Measurements from ENCODE around the gene VSTM2B.
"Not testable (repeated sequence)": the region's sequence is repeated elsewhere in the genome, so short reads cannot be mapped to it uniquely, and the experiment has no call there.

VSTM2B gene

GRCh38 chr19:29551774-29552173 is 26.0 kb downstream of the VSTM2B start:
- H3K36me3 ChIP-seq (ENCODE audit: control insufficient read depth in 4 of 4, insufficient read depth in 4 of 4, low read length in 3 of 4), result no peaks in the 10 kb centered on the region
- no peak for DNase-seq
- H3K4me1 ChIP-seq (ENCODE audit: control extremely low read depth in 1 of 4, control insufficient read depth in 4 of 4, insufficient read depth in 4 of 4, low read length in 3 of 4), result no peaks in the 10 kb centered on the region
- H3K27ac ChIP-seq (ENCODE audit: insufficient read depth in 1 of 2, low read depth in 1 of 2, low read length in 2 of 2, poor library complexity in 1 of 2, severe bottlenecking in 2 of 2), result no peak overlapping the region
- H3K9me3 ChIP-seq (ENCODE audit: control extremely low read depth in 1 of 5, control insufficient read depth in 4 of 5, insufficient read depth in 2 of 5, low read depth in 1 of 5, low read length in 4 of 5), result peaks cover 0 to 15% (median 3%) of the 10 kb centered on the region in 5 experiments
- H3K27me3 ChIP-seq (replicated peaks in 2 of 5; ENCODE audit: control insufficient read depth in 4 of 5, insufficient read depth in 5 of 5, low read length in 4 of 5), result peaks cover 0 to 5% (median 2%) of the 10 kb centered on the region in 5 experiments
- WGBS (ENCODE audit: insufficient coverage), result 100% methylated on average over 2 of the region's 3 CpGs
- CTCF ChIA-PET, result interaction anchor here (0.7 kb wide), 1 partner anchor 21 kb away, joined by 3 read pairs; no protein-coding TSS in a partner anchor
- no peak overlapping the region for H3K4me3 ChIP-seq (ENCODE audit: control insufficient read depth in 1 of 7, extremely low read depth in 1 of 7, insufficient read depth in 4 of 7, low read depth in 2 of 7, low read length in 6 of 7)
- POLR2A ChIA-PET, result no interaction called here

GRCh38 chr19:29552454-29553280 is 26.9 kb downstream of the VSTM2B start:
- no peak overlapping the region for H3K27ac ChIP-seq (ENCODE audit: insufficient read depth in 1 of 2, low read depth in 1 of 2, low read length in 2 of 2, poor library complexity in 1 of 2, severe bottlenecking in 2 of 2)
- no peak overlapping the region for H3K4me3 ChIP-seq (ENCODE audit: control insufficient read depth in 1 of 7, extremely low read depth in 1 of 7, insufficient read depth in 4 of 7, low read depth in 2 of 7, low read length in 6 of 7)
- POLR2A ChIA-PET, result no interaction called here
- H3K36me3 ChIP-seq (ENCODE audit: control insufficient read depth in 4 of 4, insufficient read depth in 4 of 4, low read length in 3 of 4), result no peaks in the 10 kb centered on the region
- peaks cover 0 to 5% (median 2%) of the 10 kb centered on the region in 5 experiments for H3K27me3 ChIP-seq (replicated peaks in 2 of 5; ENCODE audit: control insufficient read depth in 4 of 5, insufficient read depth in 5 of 5, low read length in 4 of 5)
- CTCF ChIA-PET, result no interaction called here
- DNase-seq, result no peak
- peaks cover 0 to 15% (median 3%) of the 10 kb centered on the region in 5 experiments for H3K9me3 ChIP-seq (ENCODE audit: control extremely low read depth in 1 of 5, control insufficient read depth in 4 of 5, insufficient read depth in 2 of 5, low read depth in 1 of 5, low read length in 4 of 5)
- no peaks in the 10 kb centered on the region for H3K4me1 ChIP-seq (ENCODE audit: control extremely low read depth in 1 of 4, control insufficient read depth in 4 of 4, insufficient read depth in 4 of 4, low read length in 3 of 4)
- 90% methylated on average over 5 of the region's 6 CpGs for WGBS (ENCODE audit: insufficient coverage)

DNA sequence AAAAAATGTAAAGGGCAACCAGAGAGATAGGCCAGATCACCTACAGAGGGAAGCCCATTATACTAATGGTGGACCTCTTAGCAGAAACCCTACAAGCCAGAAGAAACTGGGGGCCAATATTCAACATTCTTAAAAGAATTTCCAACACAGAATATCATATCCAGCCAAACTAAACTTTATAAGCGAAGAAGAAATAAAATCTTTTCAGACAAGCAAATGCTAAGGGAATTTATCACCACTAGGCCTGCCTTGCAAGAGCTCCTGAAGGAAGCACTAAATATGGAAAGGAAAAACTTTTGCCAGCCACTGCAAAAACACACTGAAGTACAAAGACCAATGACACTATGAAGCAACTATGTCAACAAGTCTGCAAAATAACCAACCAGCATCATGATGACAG is 28.4 kb downstream of the VSTM2B start:
- H3K4me3 ChIP-seq (ENCODE audit: control insufficient read depth in 1 of 7, extremely low read depth in 1 of 7, insufficient read depth in 4 of 7, low read depth in 2 of 7, low read length in 6 of 7), result no peak overlapping the region
- H3K27me3 ChIP-seq (replicated peaks in 2 of 5; ENCODE audit: control insufficient read depth in 4 of 5, insufficient read depth in 5 of 5, low read length in 4 of 5), result peaks cover 0 to 5% (median 2%) of the 10 kb centered on the region in 5 experiments
- H3K36me3 ChIP-seq (ENCODE audit: control insufficient read depth in 4 of 4, insufficient read depth in 4 of 4, low read length in 3 of 4), result no peaks in the 10 kb centered on the region
- POLR2A ChIA-PET, result no interaction called here
- no peaks in the 10 kb centered on the region for H3K4me1 ChIP-seq (ENCODE audit: control extremely low read depth in 1 of 4, control insufficient read depth in 4 of 4, insufficient read depth in 4 of 4, low read length in 3 of 4)
- H3K27ac ChIP-seq (ENCODE audit: insufficient read depth in 1 of 2, low read depth in 1 of 2, low read length in 2 of 2, poor library complexity in 1 of 2, severe bottlenecking in 2 of 2), result no peak overlapping the region
- H3K9me3 ChIP-seq (ENCODE audit: control extremely low read depth in 1 of 5, control insufficient read depth in 4 of 5, insufficient read depth in 2 of 5, low read depth in 1 of 5, low read length in 4 of 5), result peaks cover 0 to 21% (median 3%) of the 10 kb centered on the region in 5 experiments
- no CpG with 5 or more reads among the region's 1 CpG for WGBS (ENCODE audit: insufficient coverage)
- CTCF ChIA-PET, result no interaction called here
- no peak for DNase-seq

DNA sequence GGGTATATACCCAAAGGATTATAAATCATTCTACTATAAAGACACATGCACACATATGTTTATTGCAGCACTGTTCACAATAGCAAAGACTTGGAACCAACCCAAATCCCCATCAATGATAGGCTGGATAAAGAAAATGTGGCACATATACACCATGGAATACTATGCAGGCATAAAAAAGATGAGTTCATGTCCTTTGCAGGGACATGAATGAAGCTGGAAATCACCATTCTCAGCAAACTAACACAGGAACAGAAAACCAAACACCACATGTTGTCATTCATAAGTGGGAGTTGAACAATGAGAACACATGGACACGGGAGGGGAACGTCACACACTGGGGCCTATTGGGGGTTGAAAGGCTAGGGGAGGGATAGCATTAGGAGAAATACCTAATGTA is 33.3 kb downstream of the VSTM2B start:
- WGBS (ENCODE audit: insufficient coverage), result 100% methylated on average over 2 of the region's 2 CpGs
- H3K36me3 ChIP-seq (ENCODE audit: control insufficient read depth in 4 of 4, insufficient read depth in 4 of 4, low read length in 3 of 4); H3K27ac ChIP-seq (ENCODE audit: insufficient read depth in 1 of 2, low read depth in 1 of 2, low read length in 2 of 2, poor library complexity in 1 of 2, severe bottlenecking in 2 of 2); H3K4me1 ChIP-seq (ENCODE audit: control extremely low read depth in 1 of 4, control insufficient read depth in 4 of 4, insufficient read depth in 4 of 4, low read length in 3 of 4); H3K4me3 ChIP-seq (ENCODE audit: control insufficient read depth in 1 of 7, extremely low read depth in 1 of 7, insufficient read depth in 4 of 7, low read depth in 2 of 7, low read length in 6 of 7); CTCF ChIA-PET; DNase-seq: not testable (repeated sequence)
- POLR2A ChIA-PET, result interaction anchor here (0.7 kb wide), 1 partner anchor 61 kb away, joined by 3 read pairs; no protein-coding TSS in a partner anchor
- peaks cover 0 to 21% (median 5%) of the 10 kb centered on the region in 5 experiments for H3K9me3 ChIP-seq (ENCODE audit: control extremely low read depth in 1 of 5, control insufficient read depth in 4 of 5, insufficient read depth in 2 of 5, low read depth in 1 of 5, low read length in 4 of 5)
- H3K27me3 ChIP-seq (replicated peaks in 2 of 5; ENCODE audit: control insufficient read depth in 4 of 5, insufficient read depth in 5 of 5, low read length in 4 of 5), result peaks cover 0 to 20% (median 4%) of the 10 kb centered on the region in 5 experiments

- H3K27ac ChIP-seq (ENCODE audit: insufficient read depth in 1 of 2, low read depth in 1 of 2, low read length in 2 of 2, poor library complexity in 1 of 2, severe bottlenecking in 2 of 2), result no peak overlapping the region
- POLR2A ChIA-PET, result no interaction called here
- 95% methylated on average over 4 of the region's 4 CpGs for WGBS (ENCODE audit: insufficient coverage)
- DNase-seq, result no peak
- CTCF ChIA-PET, result no interaction called here
- H3K36me3 ChIP-seq (ENCODE audit: control insufficient read depth in 4 of 4, insufficient read depth in 4 of 4, low read length in 3 of 4), result no peaks in the 10 kb centered on the region
- H3K27me3 ChIP-seq (replicated peaks in 2 of 5; ENCODE audit: control insufficient read depth in 4 of 5, insufficient read depth in 5 of 5, low read length in 4 of 5), result peaks cover 0 to 25% (median 8%) of the 10 kb centered on the region in 5 experiments
- H3K4me1 ChIP-seq (ENCODE audit: control extremely low read depth in 1 of 4, control insufficient read depth in 4 of 4, insufficient read depth in 4 of 4, low read length in 3 of 4), result no peaks in the 10 kb centered on the region
- H3K9me3 ChIP-seq (ENCODE audit: control extremely low read depth in 1 of 5, control insufficient read depth in 4 of 5, insufficient read depth in 2 of 5, low read depth in 1 of 5, low read length in 4 of 5), result peaks cover 0 to 15% (median 5%) of the 10 kb centered on the region in 5 experiments
- no peak overlapping the region for H3K4me3 ChIP-seq (ENCODE audit: control insufficient read depth in 1 of 7, extremely low read depth in 1 of 7, insufficient read depth in 4 of 7, low read depth in 2 of 7, low read length in 6 of 7)
These were observed 33.9 kb downstream of the VSTM2B start for GRCh38 chr19:29559743-29560142.

GRCh38 chr19:29560313-29561075 is 34.7 kb downstream of the VSTM2B start:
- no peaks in the 10 kb centered on the region for H3K36me3 ChIP-seq (ENCODE audit: control insufficient read depth in 4 of 4, insufficient read depth in 4 of 4, low read length in 3 of 4)
- H3K4me3 ChIP-seq (ENCODE audit: control insufficient read depth in 1 of 7, extremely low read depth in 1 of 7, insufficient read depth in 4 of 7, low read depth in 2 of 7, low read length in 6 of 7), result no peak overlapping the region
- peaks cover 0 to 15% (median 5%) of the 10 kb centered on the region in 5 experiments for H3K9me3 ChIP-seq (ENCODE audit: control extremely low read depth in 1 of 5, control insufficient read depth in 4 of 5, insufficient read depth in 2 of 5, low read depth in 1 of 5, low read length in 4 of 5)
- WGBS (ENCODE audit: insufficient coverage), result 87% methylated on average over 4 of the region's 6 CpGs
- ChIA-PET CTCF (no interaction called here), POLR2A (no interaction called here)
- DNase-seq, result no peak
- no peak overlapping the region for H3K27ac ChIP-seq (ENCODE audit: insufficient read depth in 1 of 2, low read depth in 1 of 2, low read length in 2 of 2, poor library complexity in 1 of 2, severe bottlenecking in 2 of 2)
- H3K4me1 ChIP-seq (ENCODE audit: control extremely low read depth in 1 of 4, control insufficient read depth in 4 of 4, insufficient read depth in 4 of 4, low read length in 3 of 4), result no peaks in the 10 kb centered on the region
- H3K27me3 ChIP-seq (replicated peaks in 2 of 5; ENCODE audit: control insufficient read depth in 4 of 5, insufficient read depth in 5 of 5, low read length in 4 of 5), result peaks cover 0 to 32% (median 10%) of the 10 kb centered on the region in 5 experiments

DNA sequence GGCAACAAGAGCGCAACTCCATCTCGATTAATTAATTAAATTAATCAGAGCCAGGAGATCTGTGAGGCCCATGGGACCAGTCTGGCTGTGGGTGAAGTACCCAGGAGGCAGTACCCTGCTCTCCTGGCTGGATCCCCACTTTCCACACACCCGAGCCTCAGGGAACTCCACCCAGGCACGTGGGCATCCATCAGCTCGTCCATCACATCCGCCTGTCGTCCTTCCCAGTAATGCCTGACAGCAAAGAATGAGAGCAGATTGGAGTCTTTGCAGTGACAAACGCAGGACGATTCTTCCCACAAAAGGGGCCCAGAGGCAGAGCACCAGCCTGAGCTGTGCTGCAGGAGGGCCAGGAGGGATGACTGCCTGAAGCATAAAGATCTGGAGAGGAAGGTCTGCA is 35.8 kb downstream of the VSTM2B start:
- no peak overlapping the region for H3K4me3 ChIP-seq (ENCODE audit: control insufficient read depth in 1 of 7, extremely low read depth in 1 of 7, insufficient read depth in 4 of 7, low read depth in 2 of 7, low read length in 6 of 7)
- CTCF ChIA-PET, result no interaction called here
- peaks cover 0 to 15% (median 5%) of the 10 kb centered on the region in 5 experiments for H3K9me3 ChIP-seq (ENCODE audit: control extremely low read depth in 1 of 5, control insufficient read depth in 4 of 5, insufficient read depth in 2 of 5, low read depth in 1 of 5, low read length in 4 of 5)
- H3K4me1 ChIP-seq (ENCODE audit: control extremely low read depth in 1 of 4, control insufficient read depth in 4 of 4, insufficient read depth in 4 of 4, low read length in 3 of 4), result no peaks in the 10 kb centered on the region
- DNase-seq, result no peak
- peaks cover 2 to 32% (median 10%) of the 10 kb centered on the region in 5 experiments for H3K27me3 ChIP-seq (replicated peaks in 2 of 5; ENCODE audit: control insufficient read depth in 4 of 5, insufficient read depth in 5 of 5, low read length in 4 of 5)
- POLR2A ChIA-PET, result no interaction called here
- H3K36me3 ChIP-seq (ENCODE audit: control insufficient read depth in 4 of 4, insufficient read depth in 4 of 4, low read length in 3 of 4), result no peaks in the 10 kb centered on the region
- WGBS (ENCODE audit: insufficient coverage), result 76% methylated on average over 6 of the region's 9 CpGs
- H3K27ac ChIP-seq (ENCODE audit: insufficient read depth in 1 of 2, low read depth in 1 of 2, low read length in 2 of 2, poor library complexity in 1 of 2, severe bottlenecking in 2 of 2), result no peak overlapping the region

Measured in common myeloid progenitor, CD34-positive (primary cell).